Ecto neural progenitor cell (in vitro differentiated cells): ENCODE data around the gene CDH26.

Experiments used
- DNase-seq: peaks from one replicate; pipeline ENCODE4 v3.0.0-alpha.2; 2018; ENCODE audit warnings: low spot score

Gene CDH26

GRCh38 chr20:60063739-60064380, 105.6 kb downstream of the CDH26 start:
- DNase-seq, result no peak
